Testis (tissue), 2 donors: Measurements from ENCODE around the gene CACNB2.

Source experiments
- CTCF ChIP-seq, 3 experiments: fragments of 450-650 bp in 2 of 3; fragments of 200-600 bp in 1 of 3; sonication (generic) in 1 of 3; IDR thresholded peaks; one replicate each; pipeline ENCODE4 v1.5.1; 2016 to 2019; ENCODE audit warnings: antibody characterized with exemption in 3 of 3, mild to moderate bottlenecking in 2 of 3, moderate library complexity in 1 of 3
- POLR2A ChIP-seq: fragments of 450-650 bp; IDR thresholded peaks from one replicate; pipeline ENCODE4 v1.6.1; 2017; ENCODE audit warnings: antibody characterized with exemption, mild to moderate bottlenecking, moderate library complexity

- no peak for TF ChIP-seq CTCF (IDR thresholded peaks at IDR 0.05)
- TF ChIP-seq POLR2A = no peak
Measured at GRCh38 chr10:18219146-18219545, 78.9 kb downstream of the CACNB2 start.
